DND-41 (cell line): ENCODE results near the gene MALT1.

Experiments
- EZH2 ChIP-seq: IDR thresholded peaks from 3 replicates; pipeline ENCODE4 v1.6.1; 2012; ENCODE audit warnings: borderline replicate concordance, low read depth, mild to moderate bottlenecking, moderate library complexity, low read length, inconsistent platforms; ENCODE audit not compliant: severe bottlenecking
- TF ChIP-seq, protein P1 (sequence below): IDR thresholded peaks from 2 replicates; pipeline ENCODE4 v1.5.1; 2012; ENCODE audit warnings: borderline replicate concordance, low read length, moderate library complexity, mild to moderate bottlenecking; ENCODE audit not compliant: poor library complexity, severe bottlenecking; ENCODE audit errors: extremely low read depth

DNA sequence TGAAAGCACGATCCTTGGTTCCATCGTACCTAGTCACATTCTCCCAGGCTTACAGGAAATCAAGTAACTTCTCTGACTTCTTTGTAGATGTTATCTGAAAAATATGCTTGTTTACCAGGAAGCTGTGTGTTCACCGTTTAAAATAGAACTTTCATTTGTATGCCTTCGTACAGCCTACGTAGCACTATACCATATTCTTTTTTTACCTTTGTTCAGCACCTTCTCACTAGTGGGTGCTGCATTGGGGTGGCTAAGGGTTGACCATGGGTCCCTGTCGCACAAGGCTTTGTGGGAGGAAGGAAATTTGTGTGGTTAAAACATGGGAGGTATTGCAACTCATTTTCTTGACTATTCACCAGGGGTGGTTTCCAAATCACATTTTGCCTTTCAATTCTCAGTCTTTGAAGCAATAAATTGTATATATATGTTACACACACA, 16.6 kb downstream of the MALT1 start:
- TF ChIP-seq, protein P1, sequence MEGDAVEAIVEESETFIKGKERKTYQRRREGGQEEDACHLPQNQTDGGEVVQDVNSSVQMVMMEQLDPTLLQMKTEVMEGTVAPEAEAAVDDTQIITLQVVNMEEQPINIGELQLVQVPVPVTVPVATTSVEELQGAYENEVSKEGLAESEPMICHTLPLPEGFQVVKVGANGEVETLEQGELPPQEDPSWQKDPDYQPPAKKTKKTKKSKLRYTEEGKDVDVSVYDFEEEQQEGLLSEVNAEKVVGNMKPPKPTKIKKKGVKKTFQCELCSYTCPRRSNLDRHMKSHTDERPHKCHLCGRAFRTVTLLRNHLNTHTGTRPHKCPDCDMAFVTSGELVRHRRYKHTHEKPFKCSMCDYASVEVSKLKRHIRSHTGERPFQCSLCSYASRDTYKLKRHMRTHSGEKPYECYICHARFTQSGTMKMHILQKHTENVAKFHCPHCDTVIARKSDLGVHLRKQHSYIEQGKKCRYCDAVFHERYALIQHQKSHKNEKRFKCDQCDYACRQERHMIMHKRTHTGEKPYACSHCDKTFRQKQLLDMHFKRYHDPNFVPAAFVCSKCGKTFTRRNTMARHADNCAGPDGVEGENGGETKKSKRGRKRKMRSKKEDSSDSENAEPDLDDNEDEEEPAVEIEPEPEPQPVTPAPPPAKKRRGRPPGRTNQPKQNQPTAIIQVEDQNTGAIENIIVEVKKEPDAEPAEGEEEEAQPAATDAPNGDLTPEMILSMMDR = no peak
- no peak for TF ChIP-seq EZH2
